Neuronal stem cell (in vitro differentiated cells): Measurements from ENCODE around the gene CEACAM19.
A peak's percentile ranks its signal among the peaks of the same experiment; 100 is the strongest.

Experiments used
- DNase-seq: peaks from one replicate; pipeline ENCODE4 v3.0.0-alpha.2; 2013; ENCODE audit warnings: low spot score
- H2AFZ ChIP-seq: one replicate; pipeline ENCODE4 v1.6.1; 2013; ENCODE audit warnings: mild to moderate bottlenecking, low read length, inconsistent platforms
- H2AK5ac ChIP-seq: 2 replicates; pipeline ENCODE4 v1.6.1; 2013; ENCODE audit warnings: low read depth, mild to moderate bottlenecking, inconsistent platforms, low read length, moderate library complexity, mixed read lengths
- H2BK120ac ChIP-seq: 2 replicates; pipeline ENCODE4 v1.6.1; 2013; ENCODE audit warnings: low read depth, mild to moderate bottlenecking, inconsistent platforms, low read length, moderate library complexity, mixed read lengths
- H2BK12ac ChIP-seq: one replicate; pipeline ENCODE4 v1.6.1; 2013; ENCODE audit warnings: low read length, inconsistent platforms
- H2BK15ac ChIP-seq: 2 replicates; pipeline ENCODE4 v1.6.1; 2013; ENCODE audit warnings: mild to moderate bottlenecking, low read length, inconsistent platforms, mixed read lengths
- H2BK5ac ChIP-seq: one replicate; pipeline ENCODE4 v1.6.1; 2013; ENCODE audit warnings: inconsistent platforms, mild to moderate bottlenecking, low read length, moderate library complexity
- H3K14ac ChIP-seq: one replicate; pipeline ENCODE4 v1.6.1; 2013; ENCODE audit warnings: low read length, inconsistent platforms
- H3K18ac ChIP-seq: 2 replicates; pipeline ENCODE4 v1.6.1; 2013; ENCODE audit warnings: low read length, inconsistent platforms
- H3K23ac ChIP-seq: 2 replicates; pipeline ENCODE4 v1.6.1; 2013; ENCODE audit warnings: low read depth, mild to moderate bottlenecking, mixed read lengths, low read length, inconsistent platforms; ENCODE audit not compliant: poor library complexity
- H3K27ac ChIP-seq: replicated peaks from 3 replicates; pipeline ENCODE4 v1.5.1; 2013; ENCODE audit warnings: low read length, inconsistent platforms
- H3K27me3 ChIP-seq, 3 experiments: 2 replicates each; pipeline ENCODE4 v1.6.1; 2013; ENCODE audit warnings: low read length in 3 of 3, mild to moderate bottlenecking in 2 of 3, inconsistent platforms in 1 of 3, low read depth in 1 of 3, mixed read lengths in 1 of 3, moderate library complexity in 1 of 3; ENCODE audit not compliant: control insufficient read depth in 3 of 3, insufficient read depth in 3 of 3
- H3K36me3 ChIP-seq, 2 donors: replicated peaks in 1 of 2; 2 replicates each; pipeline ENCODE4 v1.6.1; 2013; ENCODE audit warnings: low read length in 2 of 2; ENCODE audit not compliant: control insufficient read depth in 2 of 2, insufficient read depth in 2 of 2
- H3K4ac ChIP-seq: 2 replicates; pipeline ENCODE4 v1.6.1; 2013; ENCODE audit warnings: inconsistent platforms, mild to moderate bottlenecking, low read length, moderate library complexity
- H3K4me1 ChIP-seq, 2 donors: 1 replicate in 1 of 2; 2 replicates in 1 of 2; pipeline ENCODE4 v1.6.1; 2013; ENCODE audit warnings: low read length in 2 of 2, low read depth in 1 of 2; ENCODE audit not compliant: control insufficient read depth in 2 of 2, insufficient read depth in 1 of 2
- H3K4me2 ChIP-seq: one replicate; pipeline ENCODE4 v1.6.1; 2013; ENCODE audit warnings: mild to moderate bottlenecking, low read length, inconsistent platforms; ENCODE audit not compliant: insufficient read depth, poor library complexity, severe bottlenecking
- H3K4me3 ChIP-seq, 2 donors: 2 replicates each; pipeline ENCODE4 v1.5.1; 2013; ENCODE audit warnings: low read length in 2 of 2, mild to moderate bottlenecking in 2 of 2, inconsistent platforms in 1 of 2, moderate library complexity in 1 of 2
- H3K79me1 ChIP-seq: one replicate; pipeline ENCODE4 v1.6.1; 2013; ENCODE audit warnings: low read depth, mild to moderate bottlenecking, inconsistent platforms, low read length, moderate library complexity
- H3K9ac ChIP-seq: one replicate; pipeline ENCODE4 v1.6.1; 2013; ENCODE audit warnings: mild to moderate bottlenecking, low read depth, low read length, inconsistent platforms; ENCODE audit not compliant: poor library complexity
- H3K9me3 ChIP-seq, 2 donors: replicated peaks in 1 of 2; 2 replicates each; pipeline versions ENCODE3 to v1.6.1; 2013; ENCODE audit warnings: low read length in 2 of 2, mild to moderate bottlenecking in 2 of 2, inconsistent platforms in 1 of 2, low read depth in 1 of 2, mixed read lengths in 1 of 2, moderate library complexity in 1 of 2; ENCODE audit not compliant: control insufficient read depth in 2 of 2, insufficient read depth in 1 of 2
- H4K8ac ChIP-seq: one replicate; pipeline ENCODE4 v1.6.1; 2013; ENCODE audit warnings: low read depth, mild to moderate bottlenecking, inconsistent platforms, low read length, moderate library complexity
- H4K91ac ChIP-seq: one replicate; pipeline ENCODE4 v1.6.1; 2013; ENCODE audit warnings: low read length, low read depth, mild to moderate bottlenecking, inconsistent platforms; ENCODE audit not compliant: poor library complexity
- WGBS, 2 donors: extraction: QIAGEN DNeasy Blood & Tissue Kit; methylation state at CpG; one replicate each; pipeline ENCODE4 v1.1.7; 2013; ENCODE audit warnings: missing lambda C conversion rate in 2 of 2, mixed read lengths in 1 of 2; ENCODE audit not compliant: insufficient read length in 2 of 2, insufficient replicate concordance in 1 of 2; ENCODE audit errors: extremely low coverage in 2 of 2; 5-methylcytosine and 5-hydroxymethylcytosine counted together

Gene CEACAM19

DNA sequence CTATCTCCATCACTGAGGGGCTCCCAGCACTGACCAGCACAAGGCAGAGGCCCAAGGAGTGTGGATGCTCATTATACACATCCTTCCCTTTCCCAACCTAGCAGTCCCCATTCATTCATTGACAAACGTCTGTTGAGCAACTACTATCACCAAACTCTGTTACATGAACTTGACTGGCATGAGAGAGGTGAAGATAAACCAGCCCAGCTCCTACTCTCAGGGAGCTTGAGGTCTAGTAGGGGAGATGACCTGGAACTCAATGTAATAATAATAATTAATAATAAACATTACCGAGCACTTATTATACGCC lies 18.8 kb downstream of the CEACAM19 start:
- peak overlapping the region; percentile 88 for H2AK5ac ChIP-seq
- no peak overlapping the region for H3K9ac ChIP-seq
- H4K91ac ChIP-seq: no peak overlapping the region
- no peak overlapping the region for H4K8ac ChIP-seq
- no peak overlapping the region for H3K4ac ChIP-seq
- H3K79me1 ChIP-seq: no peaks in the 10 kb centered on the region
- H3K4me3 ChIP-seq: no peak overlapping the region
- no peaks in the 10 kb centered on the region for H3K36me3 ChIP-seq
- no peaks in the 10 kb centered on the region for H3K9me3 ChIP-seq
- peak overlapping the region; percentile 79 for H2BK15ac ChIP-seq
- H3K4me1 ChIP-seq: no peaks in the 10 kb centered on the region
- DNase-seq: no peak
- H2BK12ac ChIP-seq: no peak overlapping the region
- H2AFZ ChIP-seq: no peak overlapping the region
- H3K18ac ChIP-seq: peak overlapping the region; percentile 35
- no peaks in the 10 kb centered on the region for H3K27me3 ChIP-seq
- WGBS, 2 donors: no CpG with 5 or more reads among the region's 3 CpGs
- no peak overlapping the region for H3K23ac ChIP-seq
- H3K4me2 ChIP-seq: no peak overlapping the region
- no peak overlapping the region for H2BK120ac ChIP-seq
- no peak overlapping the region for H3K14ac ChIP-seq
- H3K27ac ChIP-seq: no peak overlapping the region
- no peak overlapping the region for H2BK5ac ChIP-seq

DNA sequence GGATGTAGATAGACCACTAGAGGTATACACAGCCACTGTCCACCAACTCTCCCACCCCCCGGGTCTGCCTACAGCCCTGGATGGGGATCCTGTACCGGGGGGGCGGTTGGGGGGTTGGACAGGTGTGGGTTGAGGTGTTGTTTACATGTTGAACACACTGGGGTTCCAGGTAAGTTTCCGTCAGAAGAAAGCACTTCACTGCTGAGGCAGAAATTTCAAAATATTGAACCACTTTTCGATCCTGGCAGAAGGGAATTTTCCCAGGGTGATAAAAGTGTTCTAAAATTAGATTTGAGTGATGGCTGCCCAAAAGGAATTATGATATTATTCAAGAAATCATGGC lies 21.1 kb downstream of the CEACAM19 start:
- H3K27ac ChIP-seq: no peak overlapping the region
- H2BK12ac ChIP-seq: no peak overlapping the region
- H2BK15ac ChIP-seq: no peak overlapping the region

DNA sequence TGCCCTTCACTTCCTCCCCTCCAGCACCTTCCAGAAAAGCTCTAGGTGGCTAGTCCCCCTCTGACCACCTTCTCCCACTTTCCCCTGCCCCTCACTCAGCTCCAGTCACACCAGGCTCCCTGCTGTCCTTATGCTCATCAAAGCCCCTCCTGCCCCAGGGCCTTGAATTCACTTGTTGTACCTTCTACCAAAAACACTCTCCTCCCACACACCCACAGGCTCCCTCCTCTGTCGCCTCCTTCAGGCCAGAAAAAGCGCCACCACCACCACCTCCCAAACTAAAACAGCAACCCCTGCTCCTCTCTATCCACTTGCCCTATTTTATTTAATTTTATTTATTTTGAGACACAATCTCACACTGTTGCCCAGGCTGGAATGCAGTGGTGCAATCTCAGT lies 22.9 kb downstream of the CEACAM19 start:
- peak overlapping the region; percentile 28 for H3K18ac ChIP-seq
- H3K9me3 ChIP-seq: no peaks in the 10 kb centered on the region
- no peak overlapping the region for H4K8ac ChIP-seq
- no peak overlapping the region for H2BK5ac ChIP-seq
- H3K14ac ChIP-seq: no peak overlapping the region
- no peak overlapping the region for H2AK5ac ChIP-seq
- no peak overlapping the region for H2BK15ac ChIP-seq
- no peak overlapping the region for H2BK120ac ChIP-seq
- no peak for DNase-seq
- no peak overlapping the region for H3K9ac ChIP-seq
- H3K36me3 ChIP-seq: no peaks in the 10 kb centered on the region
- H3K27ac ChIP-seq: no peak overlapping the region
- H3K27me3 ChIP-seq: no peaks in the 10 kb centered on the region
- H4K91ac ChIP-seq: no peak overlapping the region
- no peak overlapping the region for H3K23ac ChIP-seq
- H3K4me1 ChIP-seq: no peaks in the 10 kb centered on the region
- H3K4me3 ChIP-seq: no peak overlapping the region
- no peak overlapping the region for H3K4me2 ChIP-seq
- H2AFZ ChIP-seq: no peak overlapping the region
- H2BK12ac ChIP-seq: no peak overlapping the region
- no peaks in the 10 kb centered on the region for H3K79me1 ChIP-seq
- no peak overlapping the region for H3K4ac ChIP-seq
- no CpG with 5 or more reads among the region's 2 CpGs for WGBS, 2 donors

More for the DNA sequence above, 21.1 kb downstream of the CEACAM19 start:
- Histone ChIP-seq H4K91ac (no peak overlapping the region), H3K23ac (no peak overlapping the region), H3K4me3 (no peak overlapping the region), H3K9ac (no peak overlapping the region), H3K14ac (no peak overlapping the region), H2AK5ac (peak overlapping the region; percentile 79), H2BK5ac (no peak overlapping the region), H4K8ac (no peak overlapping the region), H3K79me1 (no peaks in the 10 kb centered on the region), H3K4me2 (no peak overlapping the region), H2BK120ac (no peak overlapping the region), H3K18ac (no peak overlapping the region), H3K27me3 (no peaks in the 10 kb centered on the region), H3K4me1 (no peaks in the 10 kb centered on the region), H3K9me3 (no peaks in the 10 kb centered on the region), H2AFZ (no peak overlapping the region), H3K36me3 (no peaks in the 10 kb centered on the region), H3K4ac (no peak overlapping the region)
- no CpG with 5 or more reads among the region's 5 CpGs for WGBS, 2 donors
- no peak for DNase-seq

DNA sequence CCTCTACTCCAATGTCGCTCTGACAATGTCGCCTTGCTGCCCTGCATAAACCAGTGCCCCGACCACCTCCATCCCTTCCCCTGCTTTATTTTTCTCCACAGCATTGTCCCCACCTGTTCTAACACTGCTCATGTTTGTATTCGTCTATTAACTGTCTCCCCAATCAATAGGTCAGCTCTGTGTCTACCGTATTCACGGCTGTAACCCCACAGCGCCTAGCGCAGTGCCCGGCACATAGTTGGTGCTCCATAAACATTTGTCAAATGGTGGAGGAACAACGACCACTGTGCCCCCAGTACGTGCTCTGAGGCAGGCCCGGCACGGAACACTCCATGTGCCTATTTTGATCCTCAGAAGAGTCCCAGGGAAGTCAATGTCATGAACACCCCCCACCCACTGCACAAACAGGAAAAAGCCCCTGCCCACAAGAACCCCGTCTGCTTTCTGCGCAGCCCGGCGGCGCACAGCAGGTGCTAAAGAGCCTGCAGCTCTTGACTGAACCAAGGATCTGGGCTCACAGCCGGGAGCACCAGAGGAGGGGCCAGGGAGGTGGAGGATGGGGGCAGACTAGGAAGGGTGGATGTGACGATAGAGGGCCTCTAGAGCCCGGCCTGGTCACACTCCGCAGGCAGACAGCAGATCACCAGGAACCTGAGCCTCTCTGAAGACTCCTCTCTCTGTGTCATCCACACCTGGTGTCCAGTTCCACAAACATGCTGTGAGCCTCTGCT lies 25.8 kb downstream of the CEACAM19 start:
- H2BK15ac ChIP-seq: peak overlapping the region; percentile 17
- H2AFZ ChIP-seq: peak overlapping the region; percentile 36
- no peak overlapping the region for H3K23ac ChIP-seq
- no peak overlapping the region for H4K8ac ChIP-seq
- no peaks in the 10 kb centered on the region for H3K79me1 ChIP-seq
- H3K27ac ChIP-seq: no peak overlapping the region
- H3K4ac ChIP-seq: no peak overlapping the region
- no peak overlapping the region for H3K4me3 ChIP-seq
- H2BK12ac ChIP-seq: peak overlapping the region; percentile 16
- no peak for DNase-seq
- peak overlapping the region; percentile 19 for H3K18ac ChIP-seq
- H2BK120ac ChIP-seq: no peak overlapping the region
- no peak overlapping the region for H3K14ac ChIP-seq
- H2BK5ac ChIP-seq: no peak overlapping the region
- no peak overlapping the region for H2AK5ac ChIP-seq
- H3K9me3 ChIP-seq: no peaks in the 10 kb centered on the region
- H3K4me1 ChIP-seq: no peaks in the 10 kb centered on the region
- H3K4me2 ChIP-seq: no peak overlapping the region
- no peaks in the 10 kb centered on the region for H3K36me3 ChIP-seq
- WGBS, 2 donors: no CpG with 5 or more reads among the region's 22 CpGs
- H3K9ac ChIP-seq: no peak overlapping the region
- no peak overlapping the region for H4K91ac ChIP-seq
- H3K27me3 ChIP-seq: no peaks in the 10 kb centered on the region
